Middle frontal gyrus (tissue), 1 donor: ENCODE measurements around the gene HSF2BP.
"Not testable (repeated sequence)": the region's sequence is repeated elsewhere in the genome, so short reads cannot be mapped to it uniquely, and the experiment has no call there.

Experiments used
- DNase-seq: peaks from one replicate; pipeline ENCODE4 v3.0.0-alpha.2; 2015; ENCODE audit warnings: low spot score; ENCODE audit errors: extremely low spot score

HSF2BP gene

DNA sequence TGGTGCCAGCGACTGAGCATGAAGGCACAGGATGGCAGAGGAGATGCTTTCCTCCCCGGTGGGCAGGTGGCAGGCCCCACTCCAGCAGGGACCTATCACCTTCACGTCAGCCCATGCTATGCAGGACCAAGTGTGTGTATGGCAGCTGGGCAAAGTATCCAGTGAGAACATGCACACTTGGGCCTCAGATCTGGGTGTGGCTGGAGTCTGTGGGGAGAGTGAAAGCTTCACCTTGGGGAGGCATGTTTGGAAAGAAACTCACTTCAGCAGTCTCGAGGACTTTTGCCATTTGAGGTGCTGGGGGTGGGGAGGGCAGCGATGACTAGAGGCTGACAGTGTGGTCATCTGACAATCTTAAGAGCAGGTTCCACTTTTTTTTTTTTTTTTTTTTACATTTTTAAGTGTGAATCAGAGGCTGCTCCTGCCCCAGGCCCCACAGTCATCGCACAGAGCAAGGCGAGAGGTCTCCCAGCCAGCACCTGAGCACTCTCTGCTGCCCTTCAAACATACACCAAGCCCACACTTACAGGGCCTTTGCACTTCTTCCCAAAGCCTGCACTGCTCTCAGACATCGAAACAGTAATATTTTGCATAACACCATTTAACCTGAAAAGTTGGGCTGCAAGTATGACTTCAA lies 136.7 kb downstream of the HSF2BP start:
- not testable (repeated sequence) for DNase-seq

DNA sequence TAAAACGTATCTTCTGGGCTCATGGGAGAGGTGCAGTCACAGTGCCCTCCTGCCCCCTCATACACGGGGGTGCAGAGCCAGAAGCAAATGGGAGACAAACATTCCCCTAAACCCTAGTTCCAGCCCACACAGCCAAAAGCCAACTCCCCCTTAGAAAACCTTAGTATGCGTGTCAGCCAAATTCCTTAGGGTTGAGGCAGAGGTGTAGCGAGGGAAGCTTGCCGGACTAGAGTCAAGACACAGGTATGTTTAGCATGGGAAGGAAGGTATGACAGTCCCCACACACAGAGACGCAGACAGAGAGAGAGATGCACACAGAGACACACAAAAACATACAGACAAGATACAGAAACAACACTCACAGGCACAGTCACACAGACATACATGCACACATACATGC lies 141.6 kb downstream of the HSF2BP start:
- DNase-seq: not testable (repeated sequence)

DNA sequence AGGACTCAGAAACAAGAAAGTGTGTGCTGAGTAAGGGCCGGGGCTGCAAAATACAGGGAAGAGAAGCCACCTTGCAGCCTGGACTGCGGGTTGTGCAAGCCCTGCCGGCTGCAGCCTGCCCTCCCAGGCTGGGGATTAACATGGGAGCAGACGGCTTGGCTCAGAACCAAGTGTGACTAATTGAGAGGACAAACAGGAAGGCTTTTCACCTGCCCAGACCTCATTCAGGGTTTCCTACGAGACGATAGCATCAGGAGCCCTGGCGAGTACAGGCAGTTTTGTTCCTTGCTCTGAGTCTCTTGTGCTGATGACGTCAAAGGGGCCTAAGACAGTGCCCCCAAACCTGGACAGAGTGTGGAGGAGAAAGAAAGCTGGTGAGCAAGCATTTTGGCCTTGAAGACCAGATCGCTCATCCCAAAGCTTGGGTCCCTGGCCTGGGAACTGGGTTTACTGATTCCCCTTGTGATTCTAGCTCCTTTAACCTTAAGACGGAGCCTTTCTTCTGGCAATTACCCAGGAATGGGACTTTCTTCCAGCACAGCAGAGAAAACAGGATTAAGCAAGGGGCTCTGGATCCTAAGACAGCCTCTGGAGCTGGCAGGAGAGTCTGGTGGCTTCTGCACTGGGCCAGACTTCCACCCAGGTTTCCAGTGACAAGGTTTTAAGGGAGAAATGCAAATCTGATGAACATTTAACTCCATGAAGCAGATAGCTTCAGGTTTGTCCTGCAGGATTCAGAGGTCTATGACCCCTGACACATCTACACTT lies 142.2 kb downstream of the HSF2BP start:
- DNase-seq: not testable (repeated sequence)

DNA sequence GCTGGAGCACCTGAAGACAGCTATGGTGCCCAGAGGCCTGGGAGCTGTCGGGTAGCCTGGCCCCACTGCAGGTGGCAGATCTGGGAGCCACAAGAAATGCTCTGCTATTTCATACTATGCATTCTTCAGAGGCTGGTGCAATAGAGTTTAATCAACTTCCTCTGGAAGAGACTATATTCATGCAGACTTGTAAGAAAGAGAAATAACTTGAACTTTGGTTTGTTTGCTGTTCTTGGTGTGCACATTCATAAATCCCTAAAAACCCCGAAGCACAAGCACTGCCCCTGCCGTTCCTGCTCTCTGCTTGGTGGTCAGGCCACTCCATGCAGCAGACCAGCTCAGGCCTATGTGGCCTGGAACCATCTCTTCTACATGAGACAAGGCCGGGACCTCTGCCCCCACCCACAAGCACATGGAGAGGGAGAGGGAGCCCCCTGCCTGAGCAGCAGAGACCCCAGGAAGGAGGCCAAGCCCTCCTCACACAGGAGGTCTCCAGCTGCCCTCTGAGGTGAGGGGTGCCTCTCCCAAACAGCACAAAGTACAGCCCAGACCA lies 142.9 kb downstream of the HSF2BP start:
- DNase-seq: not testable (repeated sequence)

DNA sequence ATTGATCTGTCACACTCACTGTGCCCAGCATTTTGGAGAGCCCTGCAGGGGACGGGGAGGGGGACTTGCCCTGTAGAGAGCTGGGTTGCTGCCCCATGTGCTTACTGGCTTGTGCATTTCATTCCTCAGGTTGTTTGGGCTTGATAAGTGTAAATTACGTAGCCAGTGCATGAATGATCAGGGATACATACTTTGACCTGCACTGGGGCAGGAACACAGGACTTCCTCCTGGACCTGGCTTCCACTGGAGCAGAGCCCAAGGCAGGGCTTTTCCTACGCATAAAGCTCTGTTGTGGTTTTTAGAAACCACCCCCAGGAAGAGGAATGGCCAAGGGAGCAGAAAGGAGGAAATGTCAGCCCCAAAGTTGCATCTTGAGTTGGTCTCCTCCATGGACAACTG lies 144.5 kb downstream of the HSF2BP start:
- not testable (repeated sequence) for DNase-seq

DNA sequence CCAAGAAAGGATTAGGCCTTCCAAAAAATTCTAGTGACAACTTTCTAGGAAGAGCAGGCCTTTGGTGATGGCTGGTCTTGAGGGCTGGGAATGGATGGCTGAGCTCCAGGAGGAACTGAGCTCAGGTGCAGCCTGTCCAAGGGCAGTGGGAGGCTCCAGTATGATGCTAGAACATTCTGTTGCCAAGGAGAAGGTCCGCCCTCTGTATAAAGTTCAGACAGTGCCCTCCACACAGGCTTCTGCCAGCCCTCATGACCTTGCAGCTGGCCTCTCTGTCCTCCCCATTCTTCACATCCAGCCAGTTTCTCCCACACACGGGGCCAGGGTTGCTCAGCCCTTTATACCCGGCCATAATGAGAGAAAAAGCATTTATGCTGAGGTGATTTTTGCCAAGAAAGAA lies 146.3 kb downstream of the HSF2BP start:
- not testable (repeated sequence) for DNase-seq

DNA sequence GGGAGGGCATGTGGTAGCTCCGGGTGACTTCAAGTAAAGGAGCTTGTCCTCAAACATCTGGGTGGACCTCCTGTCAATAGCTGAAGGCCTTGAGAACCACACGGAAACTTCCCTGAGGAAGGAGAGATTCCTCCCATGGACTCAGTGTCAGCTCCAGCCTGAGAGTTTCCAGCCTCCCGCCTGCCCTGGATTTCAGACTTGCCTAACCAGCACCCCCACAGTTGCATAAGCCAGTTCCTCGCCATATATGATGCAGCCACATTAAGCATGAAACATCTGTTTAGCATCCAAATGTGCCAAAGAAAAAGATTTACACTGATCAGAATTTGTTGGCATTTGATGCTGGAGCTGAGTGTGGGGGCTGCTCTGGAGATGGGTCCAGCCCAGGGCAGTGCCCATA lies 148.1 kb downstream of the HSF2BP start:
- DNase-seq: not testable (repeated sequence)

DNA sequence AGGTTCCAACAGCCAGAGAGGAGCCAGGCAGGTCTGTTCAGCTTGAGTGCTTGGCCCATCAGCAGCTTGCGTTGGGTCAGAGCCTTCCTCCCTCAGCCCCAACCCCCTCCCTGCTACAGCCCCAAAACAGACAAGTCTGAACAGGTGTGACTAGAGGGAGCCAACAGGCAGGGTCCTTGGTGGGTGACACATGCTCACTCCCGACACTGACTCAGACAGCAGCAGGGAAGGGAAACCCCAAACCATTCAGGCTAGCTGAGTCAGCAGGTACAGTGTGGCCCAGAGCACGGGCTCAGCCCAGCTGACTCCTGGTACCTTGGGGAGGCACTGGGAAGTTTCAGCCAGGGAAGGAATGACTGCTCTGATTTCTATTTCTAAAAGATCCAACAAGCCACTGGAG lies 148.6 kb downstream of the HSF2BP start:
- not testable (repeated sequence) for DNase-seq

DNA sequence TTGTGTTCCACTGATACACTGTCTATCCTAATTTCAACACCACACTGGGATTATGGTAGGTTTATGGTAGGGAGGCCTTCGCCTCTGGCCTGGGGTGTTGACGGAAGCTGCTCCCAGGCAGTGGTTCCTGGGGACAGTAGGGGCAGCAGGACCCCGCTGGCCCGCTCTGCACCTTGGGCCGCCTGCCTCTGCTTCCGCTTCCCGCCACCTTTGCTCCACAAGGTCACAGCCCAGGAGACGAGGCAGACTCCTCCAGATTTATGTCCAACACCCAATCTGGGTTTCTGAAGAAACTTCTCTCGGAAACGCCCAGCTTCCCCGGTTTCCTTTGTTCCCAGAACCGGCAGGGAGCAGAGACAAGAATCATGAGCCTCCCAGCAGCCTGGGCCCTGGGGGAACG lies 155.4 kb downstream of the HSF2BP start:
- not testable (repeated sequence) for DNase-seq

DNA sequence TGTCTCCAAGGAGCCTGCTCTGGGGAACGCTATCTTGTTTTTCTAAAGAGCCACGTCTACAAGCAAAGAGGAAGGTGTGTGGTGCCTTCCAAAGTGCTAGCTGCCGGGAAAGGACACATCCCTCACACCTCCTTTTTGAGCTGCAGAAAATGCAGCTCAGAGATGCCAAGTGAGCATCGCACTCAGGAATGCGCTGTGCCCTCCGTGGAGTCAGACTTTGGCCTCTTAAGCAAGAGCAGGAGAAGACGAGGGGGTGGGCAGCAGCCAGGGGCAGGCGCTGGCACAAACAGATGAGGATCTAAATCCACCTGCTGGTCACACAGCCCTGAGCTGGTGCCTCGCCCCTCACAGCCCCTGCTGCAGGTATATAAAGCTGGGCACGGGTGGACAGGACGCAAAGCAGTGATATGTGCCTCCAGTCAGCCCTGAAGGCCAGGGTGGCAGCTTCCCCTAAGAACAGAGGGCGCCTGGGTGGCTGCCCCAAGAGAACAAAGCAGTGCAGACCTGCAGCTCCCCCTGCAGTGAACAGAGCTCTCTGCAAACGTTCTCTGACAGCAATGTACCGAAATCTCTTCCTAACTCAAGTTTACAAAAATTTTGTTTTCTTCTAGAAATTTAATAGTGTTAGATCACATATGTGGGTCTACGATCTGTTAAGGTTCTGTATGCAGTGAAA lies 156.1 kb downstream of the HSF2BP start:
- DNase-seq: not testable (repeated sequence)

DNA sequence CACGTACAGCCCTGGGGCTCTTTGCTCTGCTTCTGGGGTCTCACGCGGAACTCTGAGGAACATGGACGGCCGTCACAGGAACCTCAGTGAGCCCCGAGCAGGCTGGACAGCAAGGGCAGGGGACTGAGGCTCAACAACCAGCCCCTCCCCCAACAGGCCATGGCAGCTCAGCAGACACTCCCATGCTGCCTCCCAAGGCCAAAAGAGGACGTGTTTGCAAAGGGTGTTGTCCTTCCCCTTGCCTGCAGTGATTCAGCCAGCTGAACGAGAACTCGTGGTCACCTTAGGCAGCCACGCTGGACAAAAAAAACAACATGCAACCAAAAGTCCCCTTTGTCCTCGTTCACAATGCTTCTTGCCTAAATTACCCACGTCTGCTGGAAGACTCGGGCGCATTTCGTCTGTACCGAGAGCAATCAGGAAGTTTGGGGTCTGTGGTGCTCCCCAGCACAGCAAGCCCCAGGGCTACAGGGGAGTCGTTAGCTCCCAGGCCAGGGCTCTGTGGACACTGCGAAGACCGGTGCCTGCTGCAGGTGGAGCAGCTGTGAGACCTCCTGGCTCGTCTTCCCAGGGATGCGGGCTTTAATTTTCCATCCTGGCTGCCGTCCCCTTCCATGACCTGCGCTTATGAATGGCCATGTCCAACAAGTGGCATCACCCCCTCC lies 156.7 kb downstream of the HSF2BP start:
- not testable (repeated sequence) for DNase-seq

DNA sequence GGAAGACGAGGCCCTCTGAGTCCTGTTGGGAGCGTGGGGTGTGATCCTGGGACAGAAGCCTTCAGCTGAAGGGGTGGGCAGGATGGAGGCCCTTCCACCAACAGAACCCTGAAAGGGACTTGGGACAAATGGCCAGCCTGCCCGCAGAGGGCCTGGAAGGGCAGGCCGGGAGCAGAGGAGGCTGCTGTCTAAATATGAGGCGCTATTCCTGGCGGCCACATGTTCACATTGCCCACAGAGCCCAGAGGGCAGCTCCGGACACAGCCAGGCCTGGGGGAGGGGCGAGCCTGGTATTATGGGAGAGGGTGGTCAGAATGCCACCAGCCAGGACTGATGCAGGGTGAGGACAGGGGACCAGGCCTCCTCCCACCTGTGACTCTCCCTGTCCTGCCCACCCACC lies 160.4 kb downstream of the HSF2BP start:
- not testable (repeated sequence) for DNase-seq

DNA sequence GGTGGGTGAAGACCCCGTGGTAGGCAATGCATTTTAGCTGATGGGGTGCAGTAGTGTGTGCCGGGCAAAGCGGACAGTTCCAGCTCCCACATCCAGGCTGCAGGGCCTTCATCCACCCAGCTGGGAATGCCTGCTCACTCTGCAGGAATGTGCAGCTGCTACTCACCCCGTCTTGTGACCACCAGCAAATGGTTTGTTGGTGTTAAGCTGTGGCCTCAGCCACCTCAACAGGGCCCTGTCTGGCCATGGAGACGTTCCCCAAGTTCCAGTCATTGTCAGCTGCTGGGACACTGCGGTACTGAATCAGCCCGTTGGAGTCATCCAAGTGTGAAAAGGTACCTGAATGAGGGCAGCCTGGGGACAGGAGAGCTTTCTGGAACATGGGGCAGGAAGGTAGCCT lies 161.2 kb downstream of the HSF2BP start:
- not testable (repeated sequence) for DNase-seq

DNA sequence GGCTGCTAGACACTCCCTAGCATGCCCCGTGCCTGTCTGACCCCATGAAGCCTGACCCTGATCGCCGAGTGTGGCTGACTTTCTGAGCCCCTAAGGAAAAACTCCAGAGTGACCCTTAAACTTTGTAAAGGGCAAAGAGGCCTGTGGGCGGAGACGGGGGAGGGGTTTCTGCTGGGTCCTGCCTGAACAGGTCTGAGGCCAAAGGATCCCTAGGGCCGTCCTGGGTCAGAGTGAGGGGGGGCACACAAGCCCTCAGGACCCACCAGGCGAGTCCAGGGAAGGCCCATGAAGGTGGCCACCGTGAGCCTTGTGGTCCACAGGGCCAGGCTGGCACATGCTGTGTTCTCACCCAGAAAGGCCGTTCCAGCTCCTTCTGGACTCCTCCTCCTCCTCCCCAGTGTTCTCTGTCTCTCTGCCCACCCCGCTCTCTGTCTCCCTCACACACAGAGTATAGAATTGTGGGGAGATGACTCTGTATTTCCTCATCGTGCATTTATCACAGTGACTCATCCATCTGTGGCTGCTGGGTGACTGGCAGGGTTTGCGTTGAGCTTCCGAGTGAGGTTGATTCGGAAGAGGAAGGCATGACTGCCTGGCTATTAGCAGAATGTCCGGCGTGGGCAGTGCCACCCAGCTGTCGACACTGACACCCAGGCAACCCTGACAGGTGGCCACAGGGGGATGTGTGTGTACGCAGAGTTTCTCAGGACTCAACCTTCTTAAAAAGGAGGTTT lies 164.8 kb downstream of the HSF2BP start:
- DNase-seq: not testable (repeated sequence)

DNA sequence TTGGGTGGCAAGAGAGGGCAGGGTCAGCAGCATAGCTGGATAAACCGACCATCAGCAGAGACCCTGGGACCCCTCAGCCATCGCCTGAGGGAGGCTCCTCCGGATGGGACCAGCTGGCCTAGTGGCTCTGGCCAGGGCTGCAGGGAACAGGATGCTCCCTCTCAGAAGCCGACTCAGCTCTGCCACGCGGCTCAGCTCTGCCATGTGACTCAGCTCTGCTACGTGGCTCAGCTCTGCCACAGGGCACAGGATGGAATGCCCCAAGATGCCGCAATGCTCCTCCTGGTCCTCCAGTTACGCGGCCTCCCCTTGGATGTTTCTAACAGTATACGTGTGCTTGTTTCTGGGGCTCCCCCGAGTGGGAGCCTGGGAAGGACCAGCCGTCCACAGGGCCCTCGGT lies 165.8 kb downstream of the HSF2BP start:
- DNase-seq: not testable (repeated sequence)

DNA sequence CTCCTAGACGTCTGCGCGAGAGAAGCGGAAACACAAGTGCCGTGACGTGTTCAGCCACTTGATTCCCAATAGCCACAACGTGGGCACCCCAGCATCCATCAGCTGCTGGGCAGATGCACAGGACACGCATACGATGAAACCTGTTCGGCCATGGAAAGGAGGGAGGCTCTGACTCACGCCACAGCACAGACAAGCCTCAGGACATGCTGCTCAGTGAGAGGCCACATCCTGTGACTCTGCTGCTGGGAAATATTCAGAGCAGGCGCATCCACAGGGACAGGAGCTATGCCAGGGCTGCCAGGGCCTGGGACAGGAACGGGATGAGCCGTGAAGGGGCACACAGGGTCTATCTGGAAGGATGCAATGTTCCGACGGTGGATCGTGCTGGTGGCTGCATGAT lies 171.1 kb downstream of the HSF2BP start:
- DNase-seq: not testable (repeated sequence)

DNA sequence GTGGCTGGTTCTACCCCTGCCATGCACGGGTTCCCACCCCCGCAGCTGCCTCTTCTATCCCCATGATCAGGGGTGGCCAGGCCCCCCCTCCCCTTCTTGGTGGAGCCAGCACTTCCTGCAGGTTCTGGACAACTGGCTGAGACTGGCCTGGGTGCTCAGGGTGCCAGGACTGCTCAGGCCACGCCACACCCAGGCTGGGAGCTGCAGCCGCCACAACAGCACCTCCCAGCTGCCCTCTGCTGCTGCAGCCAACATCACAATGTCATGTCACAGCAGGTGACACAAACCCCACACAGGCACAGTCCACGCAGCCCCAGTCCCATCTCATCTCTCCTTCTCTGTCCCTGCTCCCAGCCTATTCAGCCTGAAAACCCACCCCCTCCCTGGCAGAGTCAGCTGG lies 173.2 kb downstream of the HSF2BP start:
- not testable (repeated sequence) for DNase-seq

DNA sequence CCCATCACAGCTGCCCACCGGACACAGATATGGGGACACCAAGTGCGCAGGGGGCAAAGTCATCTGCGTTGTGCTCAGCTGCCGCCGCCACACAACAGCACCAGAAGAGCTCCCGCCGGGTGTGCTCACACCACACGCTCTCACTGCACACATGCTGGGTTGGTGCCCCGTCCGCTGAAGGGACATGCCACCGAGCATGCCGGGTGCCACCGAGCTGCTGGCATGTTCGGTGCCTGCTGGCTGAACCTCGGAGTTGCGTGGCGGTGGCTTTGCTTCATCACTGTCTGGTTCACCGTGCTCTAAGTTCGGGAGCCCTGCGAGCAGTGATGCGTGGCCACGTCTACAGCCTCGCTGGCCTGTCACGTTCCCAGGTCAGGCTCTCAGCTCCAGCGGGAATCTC lies 174.3 kb downstream of the HSF2BP start:
- not testable (repeated sequence) for DNase-seq

DNA sequence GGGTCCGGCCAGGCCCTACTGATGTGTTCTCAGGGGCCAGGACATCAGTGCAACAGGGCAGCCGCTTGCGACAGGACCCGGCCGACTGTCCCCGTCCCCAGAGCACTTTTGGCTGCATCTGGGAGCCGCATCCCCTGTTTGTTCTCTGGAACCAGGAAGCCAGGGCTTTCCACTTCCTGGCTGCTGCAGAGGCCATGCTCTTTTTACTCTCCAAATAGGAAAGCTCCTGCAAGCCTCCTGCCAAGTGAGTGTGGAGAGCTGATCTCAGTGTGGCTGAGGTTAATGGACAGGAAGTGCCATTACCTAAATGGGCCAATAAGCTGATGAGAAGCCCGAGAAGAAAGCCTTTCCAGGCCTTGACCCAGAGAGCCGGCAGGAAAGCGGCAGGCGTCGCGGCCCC lies 180.1 kb downstream of the HSF2BP start:
- not testable (repeated sequence) for DNase-seq
